Endothelial cell of umbilical vein (primary cell): Measurements from ENCODE around the gene LRRTM4. TPM values are rescaled to one million over a fixed set of nuclear protein-coding genes. Genes with fewer than 3 reads are reported as not detected.

ENCODE experiments used
- BruUV-seq: library from RNA; stranded (reverse); fragments of 400-500 nt; replicated peaks from 2 replicates; lab custom pipeline; 2021; lab: Mats Ljungman, UMichigan
- CTCF ChIA-PET: fragments of 300-600, 350-600 bp; sonication (Branson Sonifier 250); formaldehyde crosslinking; loops from one replicate; lab custom pipeline; 2021; ENCODE audit warnings: antibody characterized with exemption, inconsistent platforms; lab: Charles Lee
- POLR2A ChIA-PET: fragments of 300-600, 350-600 bp; sonication (Branson Sonifier 250); formaldehyde crosslinking; loops from one replicate; lab custom pipeline; 2021; ENCODE audit warnings: antibody characterized with exemption, inconsistent platforms; lab: Charles Lee
- DNase-seq: peaks from one replicate; pipeline ENCODE4 v3.0.0-alpha.2; 2011; ENCODE audit warnings: low read depth, low spot score
- FAIRE-seq: peaks from 2 replicates; lab custom pipeline; 2011; peaks lifted over from hg19 to GRCh38; lab: Jason Lieb, UNC
- H2AFZ ChIP-seq: 2 replicates; pipeline ENCODE4 v1.6.0; 2012; ENCODE audit warnings: low read depth, low read length, control low read depth, inconsistent platforms
- H3K27ac ChIP-seq: 2 replicates; pipeline ENCODE4 v1.5.1; 2011; ENCODE audit warnings: low read depth, mild to moderate bottlenecking, control low read depth, low read length, moderate library complexity; ENCODE audit not compliant: insufficient read depth
- H3K27me3 ChIP-seq, 2 experiments: 2 replicates each; pipeline versions ENCODE4 v1.6.0 to v1.6.1; 2011; ENCODE audit warnings: low read length in 2 of 2, mixed read lengths in 1 of 2; ENCODE audit not compliant: control insufficient read depth in 2 of 2, insufficient read depth in 2 of 2
- H3K36me3 ChIP-seq, 2 experiments: 2 replicates in 1 of 2; 3 replicates in 1 of 2; pipeline ENCODE4 v1.5.1; 2011; ENCODE audit warnings: low read length in 2 of 2, mild to moderate bottlenecking in 1 of 2, moderate library complexity in 1 of 2; ENCODE audit not compliant: control insufficient read depth in 2 of 2, insufficient read depth in 2 of 2; ENCODE audit errors: extremely low read depth in 1 of 2
- H3K4me1 ChIP-seq: 3 replicates; pipeline ENCODE4 v1.5.1; 2011; ENCODE audit warnings: mild to moderate bottlenecking, low read length; ENCODE audit not compliant: control insufficient read depth, insufficient read depth; ENCODE audit errors: extremely low read depth
- H3K4me2 ChIP-seq: 2 replicates; pipeline ENCODE4 v1.6.1; 2011; ENCODE audit warnings: low read length, control low read depth, mixed read lengths; ENCODE audit not compliant: insufficient read depth
- H3K4me3 ChIP-seq, 3 experiments: fragments of 200-600 bp in 1 of 3; sonication (generic), shearing (Covaris generic) in 1 of 3; replicated peaks in 1 of 3; 2 replicates each; pipeline ENCODE4 v1.5.1; 2011 to 2016; ENCODE audit warnings: control low read depth in 3 of 3, low read length in 3 of 3, mild to moderate bottlenecking in 2 of 3, inconsistent platforms in 1 of 3, low read depth in 1 of 3, moderate library complexity in 1 of 3; ENCODE audit not compliant: insufficient read depth in 1 of 3
- H3K79me2 ChIP-seq: 2 replicates; pipeline ENCODE4 v1.6.0; 2012; ENCODE audit warnings: low read length, inconsistent platforms; ENCODE audit not compliant: control insufficient read depth, insufficient read depth
- H3K9ac ChIP-seq: replicated peaks from 2 replicates; pipeline ENCODE3; 2011; ENCODE audit warnings: low read length, control low read depth; ENCODE audit not compliant: insufficient read depth; ENCODE audit errors: extremely low read depth
- H3K9me1 ChIP-seq: replicated peaks from 3 replicates; pipeline ENCODE4 v1.6.0; 2011; ENCODE audit warnings: mild to moderate bottlenecking, low read length; ENCODE audit not compliant: control insufficient read depth, insufficient read depth; ENCODE audit errors: extremely low read depth
- H3K9me3 ChIP-seq: replicated peaks from 2 replicates; pipeline ENCODE4 v1.5.1; 2012; ENCODE audit warnings: low read length, inconsistent platforms; ENCODE audit not compliant: control insufficient read depth, insufficient read depth
- H4K20me1 ChIP-seq: replicated peaks from 2 replicates; pipeline ENCODE3; 2011; ENCODE audit warnings: mild to moderate bottlenecking, low read length; ENCODE audit not compliant: control insufficient read depth, insufficient read depth; ENCODE audit errors: extremely low read depth
- CTCF ChIP-seq, 2 donors: IDR thresholded peaks; 1 replicate in 1 of 2; 2 replicates in 1 of 2; pipeline ENCODE4 v1.5.1; 2011; ENCODE audit warnings: low read length in 2 of 2, mild to moderate bottlenecking in 2 of 2, moderate library complexity in 2 of 2, control low read depth in 1 of 2, inconsistent platforms in 1 of 2, low read depth in 1 of 2; ENCODE audit not compliant: insufficient read depth in 1 of 2; ENCODE audit errors: extremely low read depth in 1 of 2
- EZH2 ChIP-seq: IDR thresholded peaks from 2 replicates; pipeline ENCODE4 v1.6.1; 2012; ENCODE audit warnings: borderline replicate concordance, low read depth, mild to moderate bottlenecking, moderate library complexity, low read length, inconsistent platforms; ENCODE audit not compliant: severe bottlenecking
- FOS ChIP-seq: IDR thresholded peaks from 2 replicates; pipeline ENCODE4 v1.6.1; 2011; ENCODE audit warnings: mild to moderate bottlenecking, low read length, moderate library complexity, borderline replicate concordance; ENCODE audit not compliant: insufficient read depth
- GATA2 ChIP-seq: IDR thresholded peaks from 2 replicates; pipeline ENCODE4 v1.7.0; 2011; ENCODE audit warnings: low read depth, mild to moderate bottlenecking, moderate library complexity, mixed read lengths, low read length; ENCODE audit not compliant: insufficient read length, insufficient read depth
- JUN ChIP-seq: IDR thresholded peaks from 2 replicates; pipeline ENCODE4 v1.6.1; 2011; ENCODE audit warnings: borderline replicate concordance, low read depth; ENCODE audit not compliant: insufficient read length, insufficient read depth
- MYC ChIP-seq: IDR thresholded peaks from one replicate; pipeline ENCODE4 v1.6.1; 2011; ENCODE audit warnings: mild to moderate bottlenecking, low read depth, low read length
- POLR2A ChIP-seq: IDR thresholded peaks from 2 replicates; pipeline ENCODE4 v1.6.1; 2012; ENCODE audit warnings: low read depth, mild to moderate bottlenecking, control low read depth, low read length
- POLR2AphosphoS5 ChIP-seq: IDR thresholded peaks from 2 replicates; pipeline ENCODE4 v1.6.1; 2012; ENCODE audit warnings: low read depth, mild to moderate bottlenecking, control low read depth, low read length, moderate library complexity; ENCODE audit not compliant: insufficient read depth
- dilution Hi-C: fragments of 300-500 bp; cut with MboI; formaldehyde crosslinking; loops from one replicate; pipeline ENCODE4 v1.15.0; 2019; ENCODE audit warnings: low sequenced_read_pairs; ENCODE audit not compliant: extremely low pct_ligation_motif_present
- intact Hi-C: fragments of 100-400 bp; cut with micrococcal nuclease; formaldehyde crosslinking; loops from one replicate; pipeline ENCODE4 v1.10.0; 2022
- polyA plus RNA-seq, 4 experiments: library from polyadenylated mRNA; depleted of rRNA in 3 of 4; stranded (reverse) in 3 of 4; unstranded in 1 of 4; fragments of >200 nt; gene quantifications; 2 replicates each; pipeline versions ENCODE4 v1.2.1 to v1.2.3, GENCODE V29; 2011 to 2012; ENCODE audit warnings: missing spikeins in 1 of 4
- total RNA-seq: library from RNA; stranded (reverse); gene quantifications from 2 replicates; pipeline ENCODE4 v1.2.3, GENCODE V29; 2021
- TF ChIP-seq, protein P1 (sequence below): IDR thresholded peaks from 2 replicates; pipeline ENCODE4 v1.6.1; 2011; ENCODE audit not compliant: insufficient read depth, insufficient read length

The LRRTM4 gene
- total and polyA plus RNA-seq, 2 donors (not counting 3 experiments of a cell fraction or from before 2014, with no cell fraction given) = not detected

DNA sequence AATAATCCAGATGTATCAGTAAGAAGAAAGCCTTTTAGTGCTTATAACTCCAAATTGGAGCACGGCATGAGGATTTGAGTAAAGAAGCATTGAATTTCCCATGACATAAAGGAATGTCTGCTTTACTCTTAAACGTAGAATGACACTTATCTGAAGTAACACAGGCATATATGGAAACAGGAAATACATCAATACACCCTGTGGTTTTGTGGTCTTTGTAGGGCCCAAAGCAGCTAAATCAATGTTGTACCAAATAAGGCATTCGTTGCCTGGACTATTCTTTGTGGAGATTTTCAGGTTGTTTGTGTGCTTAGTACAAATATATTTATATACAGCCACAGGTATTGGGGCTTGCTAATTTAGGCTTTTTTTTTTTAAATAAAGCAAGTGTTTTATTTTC, 660.5 kb downstream of the LRRTM4 start:
- dilution Hi-C loops (no loop called here), intact Hi-C loops (no loop called here)
- no peaks in the 10 kb centered on the region for H3K9me1 ChIP-seq
- H4K20me1 ChIP-seq = no peaks in the 10 kb centered on the region
- no peak for DNase-seq
- no peak for FAIRE-seq
- H3K27ac ChIP-seq = no peak overlapping the region
- TF ChIP-seq FOS (no peak), JUN (no peak), POLR2AphosphoS5 (no peak), GATA2 (no peak)
- TF ChIP-seq, protein P1, sequence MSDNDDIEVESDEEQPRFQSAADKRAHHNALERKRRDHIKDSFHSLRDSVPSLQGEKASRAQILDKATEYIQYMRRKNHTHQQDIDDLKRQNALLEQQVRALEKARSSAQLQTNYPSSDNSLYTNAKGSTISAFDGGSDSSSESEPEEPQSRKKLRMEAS = no peak
- H3K4me1 ChIP-seq = no peaks in the 10 kb centered on the region
- H3K4me3 ChIP-seq = no peak overlapping the region
- no peaks in the 10 kb centered on the region for H3K27me3 ChIP-seq
- H3K9ac ChIP-seq = no peak overlapping the region
- H2AFZ ChIP-seq = no peak overlapping the region
- BruUV-seq = no TSS peak
- H3K4me2 ChIP-seq = no peak overlapping the region
- POLR2A ChIA-PET = no interaction called here
- no peaks in the 10 kb centered on the region for H3K36me3 ChIP-seq
- no peaks in the 10 kb centered on the region for H3K79me2 ChIP-seq
- no peaks in the 10 kb centered on the region for H3K9me3 ChIP-seq
- CTCF ChIA-PET = no interaction called here

DNA sequence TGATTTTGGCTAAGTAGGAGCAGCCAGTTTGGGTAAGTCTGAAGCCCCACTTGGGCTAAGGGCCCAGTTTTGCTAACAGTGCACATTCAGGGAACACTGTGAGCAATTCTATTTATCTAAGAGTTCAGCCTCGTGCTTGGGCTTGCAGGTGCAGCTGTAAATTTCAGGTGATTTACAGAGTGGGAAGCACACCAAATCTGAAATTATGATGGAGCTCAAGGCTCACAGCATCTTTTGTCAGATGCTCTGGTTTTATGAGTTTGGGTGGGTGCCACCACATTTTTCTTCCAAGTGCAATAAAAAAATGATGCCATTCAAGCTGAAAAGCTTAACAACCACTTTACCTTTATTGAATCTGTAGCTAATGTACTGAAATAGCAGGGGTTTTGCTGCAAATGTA, 671.2 kb downstream of the LRRTM4 start:
- CTCF ChIA-PET = no interaction called here
- no peaks in the 10 kb centered on the region for H3K9me3 ChIP-seq
- H3K79me2 ChIP-seq = no peaks in the 10 kb centered on the region
- H3K9me1 ChIP-seq = no peaks in the 10 kb centered on the region
- H3K4me1 ChIP-seq = no peaks in the 10 kb centered on the region
- no peak overlapping the region for H3K4me3 ChIP-seq
- no peak for FAIRE-seq
- BruUV-seq = no TSS peak
- H3K27ac ChIP-seq = no peak overlapping the region
- intact Hi-C loops (no loop called here), dilution Hi-C loops (no loop called here)
- TF ChIP-seq, protein P1 = no peak
- TF ChIP-seq POLR2A = no peak
- TF ChIP-seq GATA2 = no peak
- no peak for TF ChIP-seq MYC
- no peak for TF ChIP-seq JUN
- no peak for TF ChIP-seq CTCF (IDR thresholded peaks at IDR 0.05; ENCODE audit: extremely low read depth in 1 of 2, insufficient read depth in 1 of 2, low read depth in 1 of 2, low read length in 2 of 2)
- TF ChIP-seq POLR2AphosphoS5 = no peak
- no peak for TF ChIP-seq FOS
- no peak for TF ChIP-seq EZH2
- no peaks in the 10 kb centered on the region for H3K27me3 ChIP-seq
- no peaks in the 10 kb centered on the region for H3K36me3 ChIP-seq
- H3K9ac ChIP-seq = no peak overlapping the region
- H3K4me2 ChIP-seq = no peak overlapping the region
- H2AFZ ChIP-seq = no peak overlapping the region
- DNase-seq = no peak
- POLR2A ChIA-PET = no interaction called here
- H4K20me1 ChIP-seq = no peaks in the 10 kb centered on the region
